HG03066 (cell line): ENCODE data around the gene ATXN7L1.
"Not testable (repeated sequence)": the region's sequence is repeated elsewhere in the genome, so short reads cannot be mapped to it uniquely, and the experiment has no call there.

Source experiments
- ATAC-seq: cut with Tn5 transposase; IDR thresholded peaks from one replicate; pipeline ENCODE4 v1.9.1; 2021; ENCODE audit warnings: low read depth; ENCODE audit not compliant: unreplicated experiment

The ATXN7L1 gene

GRCh38 chr7:105861224-105861623 lies 15.2 kb downstream of the ATXN7L1 start:
- ATAC-seq: no peak

GRCh38 chr7:105860793-105861192 lies 15.6 kb downstream of the ATXN7L1 start:
- no peak for ATAC-seq

- ATAC-seq: no peak
Measured at GRCh38 chr7:105857009-105857952, 19.1 kb downstream of the ATXN7L1 start.

- ATAC-seq: no peak
Measured at GRCh38 chr7:105854498-105854897, 21.9 kb downstream of the ATXN7L1 start.

- no peak for ATAC-seq
Measured at GRCh38 chr7:105853931-105854419, 22.4 kb downstream of the ATXN7L1 start.

- ATAC-seq: no peak
Measured at GRCh38 chr7:105851064-105851463, 25.3 kb downstream of the ATXN7L1 start.

GRCh38 chr7:105849122-105849855 lies 27.1 kb downstream of the ATXN7L1 start:
- no peak for ATAC-seq

GRCh38 chr7:105846404-105846803 lies 30.0 kb downstream of the ATXN7L1 start:
- no peak for ATAC-seq

- ATAC-seq: not testable (repeated sequence)
Measured at GRCh38 chr7:105844681-105845080, 31.7 kb downstream of the ATXN7L1 start.

- ATAC-seq: no peak
Measured at GRCh38 chr7:105841866-105842265, 34.5 kb downstream of the ATXN7L1 start.

- ATAC-seq: no peak
Measured at GRCh38 chr7:105840981-105841749, 35.2 kb downstream of the ATXN7L1 start.

GRCh38 chr7:105839266-105839665 lies 37.1 kb downstream of the ATXN7L1 start:
- no peak for ATAC-seq

GRCh38 chr7:105838627-105839231 lies 37.7 kb downstream of the ATXN7L1 start:
- ATAC-seq: no peak

GRCh38 chr7:105837765-105838626 lies 38.4 kb downstream of the ATXN7L1 start:
- no peak for ATAC-seq

GRCh38 chr7:105835441-105835840 lies 41.0 kb downstream of the ATXN7L1 start:
- no peak for ATAC-seq

GRCh38 chr7:105831824-105832535 lies 44.4 kb downstream of the ATXN7L1 start:
- ATAC-seq: no peak

GRCh38 chr7:105831302-105831620 lies 45.1 kb downstream of the ATXN7L1 start:
- no peak for ATAC-seq

- no peak for ATAC-seq
Measured at GRCh38 chr7:105830405-105831301, 45.7 kb downstream of the ATXN7L1 start.
